HG02973 (cell line): ENCODE results near the gene ZMYND8.
"Not testable (repeated sequence)": the region's sequence is repeated elsewhere in the genome, so short reads cannot be mapped to it uniquely, and the experiment has no call there.

Source experiments
- ATAC-seq: cut with Tn5 transposase; IDR thresholded peaks from one replicate; pipeline ENCODE4 v1.9.1; 2021; ENCODE audit warnings: moderate library complexity; ENCODE audit not compliant: unreplicated experiment

ZMYND8 gene

DNA sequence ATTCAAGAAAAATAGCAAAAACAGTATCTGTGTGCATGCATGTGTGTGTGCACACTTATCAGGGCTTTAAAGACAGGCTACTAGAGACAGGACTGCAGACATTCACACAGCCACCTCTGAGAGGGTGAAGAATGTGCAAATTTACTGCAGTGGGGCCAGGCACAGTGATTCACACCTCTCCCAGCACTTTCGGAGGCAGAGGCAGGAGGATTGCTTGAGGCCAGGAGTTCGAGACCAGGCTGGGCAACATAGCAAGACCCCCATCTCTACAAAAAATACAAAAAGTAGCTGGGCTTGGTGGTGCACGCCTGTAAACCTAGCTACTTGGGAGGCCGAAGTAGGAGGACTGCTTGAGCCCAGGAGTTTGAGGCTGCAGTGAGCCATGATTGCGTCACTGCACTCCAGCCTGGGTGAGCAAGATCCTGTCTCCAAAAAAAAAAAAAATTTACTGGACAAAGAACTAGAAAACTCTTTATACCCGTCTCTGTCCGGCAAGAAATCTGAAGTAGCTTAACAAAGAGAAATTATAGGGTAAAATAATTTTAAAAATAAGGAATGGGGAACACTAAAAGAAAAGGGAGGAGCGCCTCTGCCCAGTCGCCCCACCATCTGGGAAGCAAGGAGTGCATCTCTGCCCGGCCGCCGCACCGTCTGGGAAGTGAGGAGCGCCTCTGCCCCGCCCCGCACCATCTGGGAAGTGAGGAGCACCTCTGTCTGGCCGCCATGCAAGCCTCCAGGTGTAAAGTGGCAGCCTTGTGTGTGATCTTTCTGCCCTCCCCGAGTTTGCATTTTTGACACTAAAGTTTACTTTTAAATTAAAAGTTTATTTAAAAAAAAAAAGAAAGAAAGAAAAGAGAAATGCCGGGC lies 105.1 kb downstream of the ZMYND8 start:
- ATAC-seq, result no peak

DNA sequence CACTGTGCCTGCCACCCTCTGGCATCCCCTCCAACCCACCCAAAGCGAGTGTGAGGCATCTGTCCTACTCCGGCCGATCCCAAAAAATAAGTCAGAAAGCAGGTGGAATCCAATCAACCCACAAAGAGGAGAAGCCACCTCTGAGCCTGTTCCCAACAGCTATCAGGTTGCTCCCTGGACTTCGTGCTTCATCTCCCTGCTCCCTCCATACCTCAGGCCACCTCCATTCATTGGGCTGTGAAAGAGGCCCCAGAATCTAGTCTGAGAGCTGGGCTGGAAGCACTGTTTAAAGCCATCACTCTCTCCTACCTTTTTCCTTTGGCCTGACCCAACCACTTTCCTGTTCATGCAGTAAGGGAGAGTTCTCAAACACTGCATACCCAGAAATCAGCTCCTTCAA lies 106.1 kb downstream of the ZMYND8 start:
- ATAC-seq, result no peak

DNA sequence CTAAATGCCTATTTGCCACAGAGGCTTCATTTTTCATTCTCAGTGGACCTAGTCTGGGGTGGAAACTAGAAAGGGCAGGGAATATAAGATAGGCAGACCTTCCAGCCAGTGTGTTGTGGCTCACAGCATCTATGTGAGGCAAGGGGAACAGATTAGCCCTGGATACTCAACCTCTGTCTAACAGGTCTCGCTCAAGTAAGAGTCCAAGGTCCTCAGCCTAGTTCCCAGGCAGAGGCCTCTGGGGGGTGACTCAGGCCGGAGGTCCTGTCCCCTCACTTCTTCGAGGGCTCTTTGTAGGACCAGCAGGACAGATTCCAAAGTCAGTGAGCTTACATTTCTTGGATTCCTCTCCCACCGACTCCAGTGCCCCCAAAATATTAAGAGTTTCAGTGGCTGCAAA lies 106.6 kb downstream of the ZMYND8 start:
- ATAC-seq, result no peak

DNA sequence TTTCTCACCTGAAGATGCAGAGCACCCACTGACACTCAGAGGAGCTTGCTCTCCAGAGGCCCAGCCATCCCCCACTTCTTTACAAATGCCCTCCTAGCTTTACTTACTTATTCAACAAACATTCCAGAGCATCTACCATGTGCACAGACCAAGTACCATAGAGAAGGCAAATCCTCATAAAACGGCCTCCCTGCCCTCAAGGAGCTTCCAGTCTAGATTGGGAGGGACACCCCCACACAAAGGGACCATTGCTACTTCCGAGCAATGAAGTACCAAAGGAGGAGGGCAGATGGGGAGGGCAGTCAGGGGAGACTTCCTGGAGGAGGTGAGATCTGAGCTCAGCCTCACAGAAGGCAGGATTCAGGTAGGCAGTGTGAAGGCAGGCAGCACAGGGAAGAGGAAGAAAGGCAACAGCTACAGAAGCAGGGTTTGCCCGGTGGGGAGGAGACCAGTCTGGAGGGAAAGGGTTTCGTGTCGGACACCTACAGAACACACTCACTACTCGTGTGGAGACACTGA lies 108.0 kb downstream of the ZMYND8 start:
- no peak for ATAC-seq

DNA sequence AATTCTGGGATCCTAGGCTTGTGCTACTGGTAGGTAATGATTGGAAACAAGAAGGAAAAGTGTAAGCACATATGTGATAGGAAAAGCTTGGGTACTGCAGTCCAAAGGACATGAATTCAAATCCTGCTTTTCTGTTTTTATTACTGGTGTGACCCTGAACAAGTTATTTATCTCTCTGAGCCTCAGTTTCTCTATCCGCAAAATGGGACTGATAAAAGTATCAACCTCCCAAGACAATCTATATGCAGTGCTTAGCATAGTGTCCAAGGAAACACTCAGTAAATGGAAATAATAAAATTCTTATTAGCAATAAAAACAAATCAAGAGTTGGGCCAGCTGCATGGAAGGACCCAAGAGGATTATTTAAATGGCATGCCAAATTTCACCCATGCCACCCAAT lies 108.5 kb downstream of the ZMYND8 start:
- ATAC-seq, result no peak

DNA sequence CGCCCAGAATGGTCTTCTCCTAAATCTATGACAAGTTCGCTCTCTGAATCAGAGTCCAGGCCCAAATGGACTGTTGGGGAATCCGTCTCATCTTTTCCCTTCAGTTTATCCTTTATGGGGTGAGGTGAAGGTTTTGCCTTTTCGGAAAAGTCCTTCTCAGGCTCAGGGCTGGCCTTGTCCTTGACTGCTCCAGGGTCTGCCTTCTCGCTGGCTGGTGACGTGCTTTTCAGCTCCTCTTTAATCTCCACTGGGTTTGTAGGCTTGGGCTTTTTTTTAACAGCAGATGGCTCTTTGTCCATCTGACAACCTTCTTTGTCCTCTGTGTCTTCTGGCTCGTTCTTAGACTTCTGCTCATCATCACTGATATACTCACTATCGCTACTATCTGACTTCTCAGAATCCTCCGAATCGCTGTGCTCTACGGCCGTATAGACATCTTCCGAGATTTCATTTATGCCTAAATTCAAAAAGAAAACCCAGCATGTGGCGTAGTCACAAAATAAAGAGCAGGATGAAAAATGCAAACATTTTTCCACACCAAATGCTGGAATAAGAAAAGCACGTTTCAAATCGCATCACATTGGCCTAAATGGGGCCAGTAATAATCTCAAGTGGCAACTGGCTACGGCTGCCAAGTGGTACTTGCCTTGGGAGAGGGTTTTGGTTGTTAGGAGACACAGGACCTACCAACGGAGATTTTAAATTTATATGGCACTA lies 110.3 kb downstream of the ZMYND8 start:
- ATAC-seq, result no peak

DNA sequence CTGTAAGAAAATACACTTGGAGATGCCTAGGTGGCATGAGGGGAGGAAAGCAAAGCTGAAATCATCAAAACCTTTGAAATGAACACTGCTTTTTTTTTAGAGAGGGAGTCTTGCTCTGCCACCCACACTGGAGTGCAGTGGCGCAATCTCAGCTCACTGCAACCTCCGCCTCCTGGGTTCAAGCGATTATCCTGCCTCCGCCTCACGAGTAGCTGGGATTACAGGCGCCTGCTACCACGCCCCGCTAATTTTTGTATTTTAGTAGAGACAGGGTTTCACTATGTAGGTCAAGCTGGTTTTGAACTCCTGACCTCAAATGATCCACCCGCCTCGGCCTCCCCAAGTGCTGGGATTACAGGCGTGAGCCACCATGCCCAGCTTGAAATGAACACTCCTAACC lies 111.3 kb downstream of the ZMYND8 start:
- ATAC-seq, result not testable (repeated sequence)

DNA sequence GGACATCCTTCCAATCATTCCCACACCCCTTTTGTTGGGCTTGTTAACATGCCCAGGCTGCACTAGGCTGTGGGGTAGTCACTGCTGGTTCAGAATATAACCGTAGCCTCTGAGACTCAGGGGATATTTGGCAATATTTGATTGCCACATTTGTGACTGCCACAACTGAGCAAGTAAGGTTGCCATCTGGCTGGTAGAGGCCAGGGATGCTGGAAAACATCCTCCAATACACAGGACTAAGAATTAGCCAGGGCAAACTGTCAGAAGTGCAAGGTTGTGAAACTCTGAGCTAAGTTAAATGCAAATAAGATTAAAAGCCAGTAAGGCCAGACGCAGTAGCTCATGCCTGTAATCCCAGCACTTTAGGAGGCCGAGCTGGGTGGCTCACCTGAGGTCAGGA lies 112.0 kb downstream of the ZMYND8 start:
- ATAC-seq, result no peak

DNA sequence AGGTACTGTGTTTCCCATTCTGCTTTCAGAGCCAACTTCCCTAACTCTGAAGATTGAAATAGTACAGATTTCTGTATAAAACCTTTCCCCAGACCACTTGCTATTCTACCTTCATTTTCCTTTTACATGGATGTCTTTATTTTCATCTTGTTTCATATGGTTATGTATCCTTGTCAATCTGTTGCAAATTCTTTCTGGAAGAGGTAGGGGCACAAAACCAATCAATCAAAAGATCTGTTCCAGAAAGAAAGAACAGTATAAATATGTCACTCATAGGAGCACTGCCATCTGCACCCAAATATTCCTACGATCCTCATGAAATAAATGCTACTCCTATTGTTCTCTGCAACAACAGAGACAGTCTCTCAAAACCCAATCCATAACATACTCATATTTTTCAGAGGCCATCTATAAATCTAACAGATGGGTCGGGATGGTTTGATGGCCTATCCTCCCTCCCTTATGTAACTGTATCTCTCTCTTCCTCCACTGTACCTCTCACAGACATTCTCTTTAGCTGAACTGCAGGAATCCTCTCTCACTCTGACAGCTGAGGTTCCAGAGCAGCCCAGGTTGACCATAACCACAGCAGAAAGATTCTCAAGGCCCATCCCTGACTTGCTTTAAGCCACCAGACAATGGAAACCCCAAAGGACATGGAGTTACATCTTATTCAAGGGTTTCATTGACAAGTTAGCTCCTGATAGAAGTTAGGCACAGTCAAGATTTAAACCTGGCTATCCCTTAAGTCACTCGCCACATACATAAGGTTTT lies 112.8 kb downstream of the ZMYND8 start:
- no peak for ATAC-seq

DNA sequence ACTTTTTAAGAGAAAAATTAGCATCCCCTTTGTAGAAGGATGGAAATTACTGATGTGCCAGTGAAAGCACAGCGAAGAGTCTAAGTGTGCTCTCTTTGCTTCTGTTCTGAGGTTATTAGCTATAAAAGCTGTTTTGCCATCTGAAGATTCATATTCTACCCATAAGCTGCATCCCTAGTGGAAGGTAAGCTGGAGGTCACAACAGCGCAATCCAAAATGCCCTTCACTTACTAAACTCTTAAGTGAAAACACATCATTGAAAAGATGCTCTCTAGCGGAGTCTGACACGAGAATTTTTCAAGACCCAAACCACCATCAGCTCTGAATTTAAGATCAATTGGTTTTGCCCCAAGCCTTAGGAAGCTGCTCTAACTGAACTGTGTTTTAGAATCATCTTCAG lies 113.5 kb downstream of the ZMYND8 start:
- no peak for ATAC-seq

DNA sequence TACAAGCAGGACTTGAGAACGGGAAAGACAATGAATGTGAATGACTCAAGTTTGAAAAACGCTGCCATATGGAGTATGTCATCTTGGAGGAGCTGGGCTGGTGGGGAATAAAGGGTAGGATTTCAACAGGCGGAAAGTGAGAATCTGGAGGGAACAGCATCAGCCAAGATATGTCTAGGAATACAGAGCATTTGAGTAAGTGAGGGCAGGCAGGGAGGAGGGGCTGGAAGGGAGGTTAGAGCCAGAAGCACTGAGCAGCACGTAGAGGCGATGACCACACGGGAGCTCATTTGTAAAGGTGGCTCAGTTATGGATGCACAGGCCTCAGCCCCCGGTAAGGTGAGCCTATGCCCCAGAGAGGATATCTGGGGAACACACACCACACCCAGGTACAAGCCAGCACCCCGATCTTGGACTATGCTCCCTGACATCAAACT lies 115.1 kb downstream of the ZMYND8 start:
- no peak for ATAC-seq

DNA sequence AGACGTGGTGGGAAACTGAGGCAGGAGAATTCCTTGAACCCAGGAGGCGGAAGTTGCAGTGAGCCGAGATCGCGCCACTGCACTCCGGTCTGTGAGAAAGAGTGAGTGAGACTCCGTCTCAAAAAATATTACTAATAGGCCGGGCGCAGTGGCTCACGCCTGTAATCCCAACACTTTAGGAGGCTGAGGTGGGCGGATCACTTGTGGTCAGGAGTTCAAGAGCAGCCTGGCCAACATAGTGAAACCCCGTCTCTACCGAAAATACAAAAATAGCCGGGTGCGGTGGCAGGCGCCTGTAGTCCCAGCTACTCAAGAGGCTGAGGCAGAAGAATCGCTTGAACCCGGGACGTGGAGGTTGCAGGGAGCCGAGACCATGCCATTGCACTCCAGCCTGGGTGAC lies 116.4 kb downstream of the ZMYND8 start:
- not testable (repeated sequence) for ATAC-seq

DNA sequence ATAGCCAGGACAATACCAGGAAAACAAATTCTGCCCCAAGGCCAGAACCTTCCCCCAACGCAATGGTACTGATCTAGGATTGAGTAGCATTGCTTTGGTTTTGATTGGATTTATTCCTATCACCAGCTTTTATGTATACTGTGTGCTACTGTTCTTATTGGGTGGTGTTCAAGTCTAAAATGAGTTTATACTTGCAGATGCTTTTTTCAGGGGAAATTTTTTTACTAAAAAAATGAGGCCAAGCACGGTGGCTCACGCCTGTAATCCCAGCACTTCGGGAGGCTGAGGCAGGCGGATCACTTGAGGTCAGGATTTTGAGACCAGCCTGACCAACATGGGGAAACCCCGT lies 116.8 kb downstream of the ZMYND8 start:
- ATAC-seq, result no peak

DNA sequence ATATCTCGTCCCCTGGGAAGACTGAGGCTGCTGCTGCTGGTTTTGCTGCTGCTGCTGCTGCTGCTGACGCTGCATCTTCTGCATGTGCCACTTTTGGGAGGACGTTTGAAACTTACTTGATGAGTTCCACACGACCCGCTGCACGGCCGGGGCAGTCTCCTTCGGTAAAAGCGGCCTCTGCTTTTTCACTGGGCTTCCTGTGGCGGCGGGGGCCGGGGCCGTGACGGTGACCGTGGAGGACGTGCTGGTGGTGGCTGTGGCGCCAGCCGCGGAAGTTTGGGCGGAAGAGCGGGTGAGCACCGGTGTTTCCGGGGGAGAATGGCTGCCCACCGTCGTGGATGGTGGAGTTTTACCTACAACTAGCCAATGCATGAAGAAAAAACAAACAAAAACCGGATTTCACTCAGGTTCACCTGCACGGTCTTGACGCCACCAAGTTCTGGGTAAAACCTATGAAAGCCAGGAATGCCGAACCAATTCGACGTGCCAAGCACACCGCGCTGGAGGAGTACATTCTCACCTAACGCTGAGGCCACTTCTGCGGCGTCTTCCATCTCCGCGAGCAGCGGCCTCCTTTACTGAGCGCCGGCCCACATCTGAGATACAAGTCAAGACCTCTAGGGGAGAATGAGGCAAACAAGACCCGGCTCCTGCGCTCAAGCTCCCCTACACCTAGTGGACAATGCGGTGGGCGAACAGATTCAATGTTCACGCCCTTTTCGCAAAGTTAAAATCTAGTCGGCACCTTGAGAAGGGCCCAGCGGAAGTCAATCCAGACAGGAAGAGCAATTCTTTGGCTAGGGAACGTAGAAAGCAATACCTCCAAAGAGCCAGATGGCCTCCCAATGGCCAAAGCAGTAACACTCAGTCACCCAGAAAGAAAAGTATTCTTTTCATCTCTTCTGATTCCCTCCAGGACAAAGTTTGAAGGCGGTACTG lies 117.5 kb downstream of the ZMYND8 start:
- ATAC-seq, result no peak

DNA sequence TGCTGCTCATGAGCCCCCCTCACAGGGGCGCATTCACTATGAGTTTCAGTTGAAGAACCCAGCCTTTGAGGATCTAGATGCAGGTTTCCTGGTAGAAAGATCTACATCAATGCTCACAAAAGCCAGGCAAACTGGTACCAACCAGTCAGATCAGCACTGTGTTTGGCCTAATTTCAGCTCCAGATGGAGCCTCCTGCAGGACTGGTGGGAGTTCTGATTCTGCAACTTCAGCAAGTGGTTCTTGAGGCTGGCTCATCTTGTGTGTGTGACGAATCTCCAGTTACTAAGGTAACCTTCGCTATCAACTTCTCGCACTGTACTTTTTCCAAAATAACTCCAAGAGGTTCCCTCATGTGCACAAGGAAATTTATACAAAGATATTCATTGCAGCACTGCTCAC lies 118.8 kb downstream of the ZMYND8 start:
- no peak for ATAC-seq

DNA sequence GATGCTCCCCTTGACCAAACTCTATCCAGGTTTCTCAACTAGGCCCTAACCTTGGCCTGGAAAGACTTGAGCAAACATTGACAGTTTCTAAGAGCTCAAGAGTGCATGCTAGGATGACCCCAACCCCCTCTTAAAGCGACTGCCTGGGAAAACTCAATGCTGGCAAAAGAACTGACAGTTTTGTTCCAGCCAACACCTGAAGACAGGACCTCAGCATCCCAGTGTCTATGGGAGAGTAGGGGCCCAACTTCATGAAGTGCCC lies 119.9 kb downstream of the ZMYND8 start:
- ATAC-seq, result no peak

DNA sequence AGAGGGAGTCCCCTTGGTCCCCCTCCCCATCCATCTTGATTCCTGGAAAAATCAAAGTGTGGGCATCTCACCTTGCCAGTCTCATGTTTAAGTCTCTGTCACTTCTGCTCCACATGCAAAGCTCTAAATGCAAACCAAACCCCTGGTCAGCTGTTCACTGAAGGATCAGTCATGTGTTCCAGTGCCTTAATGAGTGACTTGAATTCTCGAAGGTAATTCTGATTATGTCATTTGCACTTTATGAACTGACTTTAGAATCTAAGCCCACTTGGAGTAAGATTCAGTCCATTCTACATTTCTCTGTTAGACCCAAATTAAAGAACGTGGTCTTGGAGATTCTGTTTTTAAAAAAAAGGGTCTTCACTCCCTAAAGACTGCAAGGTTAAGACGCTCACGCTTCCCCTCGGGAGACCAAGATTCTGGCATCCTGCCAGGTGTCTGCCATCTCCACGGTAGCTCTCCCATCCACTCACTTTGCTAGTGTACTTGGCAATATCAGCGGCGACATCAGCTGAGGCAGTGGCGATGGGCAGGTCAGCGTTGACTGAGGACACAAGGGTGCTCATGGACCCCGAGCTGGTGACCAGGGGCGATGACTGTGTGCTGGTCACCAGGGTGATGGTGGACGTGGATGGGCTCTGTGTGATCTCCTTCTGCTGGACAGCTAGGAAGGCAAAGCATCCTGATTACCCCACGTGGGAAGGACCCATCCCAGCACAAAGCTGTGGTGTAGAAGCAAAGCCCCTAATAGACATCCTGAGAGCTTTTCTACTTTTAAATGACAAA lies 120.5 kb downstream of the ZMYND8 start:
- no peak for ATAC-seq

DNA sequence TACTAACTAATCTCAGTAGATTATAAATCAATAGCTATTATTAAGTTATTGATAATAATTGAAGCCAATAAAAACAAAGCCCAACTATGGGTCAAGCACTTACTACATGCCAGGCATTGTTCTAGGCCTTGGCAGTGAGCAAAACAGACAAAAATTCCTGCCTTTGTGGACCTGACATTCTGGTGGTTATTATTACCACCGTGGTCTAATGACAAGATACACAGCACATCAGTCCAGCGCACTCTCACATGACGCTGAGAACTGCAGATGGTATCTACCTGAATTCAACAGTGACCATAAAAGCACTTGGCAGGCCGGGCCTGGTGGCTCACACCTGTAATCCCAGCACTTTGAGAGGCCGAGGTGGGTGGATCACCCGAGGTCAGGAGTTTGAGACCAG lies 121.4 kb downstream of the ZMYND8 start:
- no peak for ATAC-seq

DNA sequence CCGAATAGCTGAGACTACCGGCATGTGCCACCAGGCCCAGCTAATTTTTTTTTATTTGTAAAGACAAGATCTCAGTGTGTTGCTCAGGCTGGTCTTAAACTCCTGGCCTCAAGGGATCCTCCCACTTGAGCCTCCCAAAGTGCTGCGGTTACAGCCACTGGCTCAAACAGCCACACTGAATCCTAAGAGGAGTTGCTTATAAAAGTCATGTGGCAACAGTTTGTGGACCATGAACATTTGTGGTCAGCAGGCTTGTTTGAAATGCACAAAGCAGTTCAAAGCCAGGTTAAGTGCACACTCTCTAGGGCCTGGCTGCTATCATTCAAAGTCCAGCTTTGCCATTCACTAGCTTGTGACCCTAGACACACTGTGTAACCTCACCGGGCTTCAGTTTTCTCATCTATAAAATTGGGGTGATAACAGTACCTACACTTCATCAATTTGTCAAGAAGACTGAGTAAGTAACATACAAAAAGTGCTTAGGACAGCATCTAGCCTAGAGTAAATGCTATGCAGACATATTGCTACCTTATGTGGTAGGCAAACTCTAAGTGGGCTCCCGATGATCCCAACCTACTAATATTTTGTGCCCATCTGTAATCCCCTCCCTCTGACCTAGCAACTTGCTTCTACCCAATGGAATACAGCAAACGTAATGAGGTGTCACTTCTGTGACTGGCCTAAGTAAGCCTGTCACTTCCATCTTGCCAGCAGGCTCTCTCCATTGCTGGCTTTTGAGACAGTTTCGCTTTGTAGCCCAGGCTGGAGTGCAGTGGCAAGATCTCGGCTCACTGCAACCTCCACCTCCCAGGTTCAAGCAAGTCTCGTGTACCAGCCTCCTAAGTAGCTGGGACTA lies 122.9 kb downstream of the ZMYND8 start:
- no peak for ATAC-seq
